ENCODE results near the gene LSP1.

DNA sequence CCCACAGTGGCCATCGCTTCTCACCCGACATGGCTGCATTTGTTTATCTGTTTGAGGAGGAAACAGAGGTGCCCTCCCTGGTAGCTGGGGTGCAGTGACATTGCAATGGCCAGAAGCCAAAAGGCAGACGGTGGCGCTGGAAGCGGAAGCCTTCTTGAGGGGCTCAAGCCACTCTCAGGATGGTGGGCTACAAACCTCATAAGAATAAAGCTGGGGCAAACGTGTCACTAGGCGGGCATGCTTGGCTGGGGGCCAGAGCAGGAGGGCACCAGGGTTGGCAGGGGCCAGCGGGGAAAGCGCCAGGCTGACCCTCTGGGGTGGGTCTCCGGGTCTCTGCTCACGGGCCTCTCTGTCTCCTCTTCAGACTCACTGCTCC lies 79.2 kb downstream of the LSP1 start:
- TF ChIP-seq POLR2A (IDR thresholded peaks at IDR 0.05; ENCODE audit: low read length) (no peak), GATA1 (IDR thresholded peaks at IDR 0.05; ENCODE audit: low read depth, low read length) (no peak)
